ENCODE measurements around the gene LPIN2.

DNA sequence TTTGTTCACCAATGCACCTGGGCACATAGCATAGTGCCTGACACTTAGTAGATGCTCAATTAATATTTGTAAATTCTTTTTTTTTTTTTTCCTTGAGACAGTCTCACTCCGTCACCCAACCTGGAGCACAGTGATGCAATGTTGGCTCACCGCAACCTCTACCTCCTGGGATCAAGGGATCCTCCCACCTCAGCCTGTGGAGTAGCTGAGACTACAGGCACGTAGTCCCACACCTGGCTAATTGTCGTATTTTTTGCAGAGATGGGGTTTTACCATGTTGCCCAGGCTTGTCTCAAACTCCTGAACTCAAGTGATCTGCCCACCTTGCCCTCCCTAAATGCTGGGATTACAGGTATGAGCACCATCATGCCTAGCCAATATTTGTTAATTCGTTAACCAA lies 23.2 kb upstream of the LPIN2 start:
- no peak for TF ChIP-seq POLR2A (IDR thresholded peaks at IDR 0.05)
- TF ChIP-seq, protein P1, sequence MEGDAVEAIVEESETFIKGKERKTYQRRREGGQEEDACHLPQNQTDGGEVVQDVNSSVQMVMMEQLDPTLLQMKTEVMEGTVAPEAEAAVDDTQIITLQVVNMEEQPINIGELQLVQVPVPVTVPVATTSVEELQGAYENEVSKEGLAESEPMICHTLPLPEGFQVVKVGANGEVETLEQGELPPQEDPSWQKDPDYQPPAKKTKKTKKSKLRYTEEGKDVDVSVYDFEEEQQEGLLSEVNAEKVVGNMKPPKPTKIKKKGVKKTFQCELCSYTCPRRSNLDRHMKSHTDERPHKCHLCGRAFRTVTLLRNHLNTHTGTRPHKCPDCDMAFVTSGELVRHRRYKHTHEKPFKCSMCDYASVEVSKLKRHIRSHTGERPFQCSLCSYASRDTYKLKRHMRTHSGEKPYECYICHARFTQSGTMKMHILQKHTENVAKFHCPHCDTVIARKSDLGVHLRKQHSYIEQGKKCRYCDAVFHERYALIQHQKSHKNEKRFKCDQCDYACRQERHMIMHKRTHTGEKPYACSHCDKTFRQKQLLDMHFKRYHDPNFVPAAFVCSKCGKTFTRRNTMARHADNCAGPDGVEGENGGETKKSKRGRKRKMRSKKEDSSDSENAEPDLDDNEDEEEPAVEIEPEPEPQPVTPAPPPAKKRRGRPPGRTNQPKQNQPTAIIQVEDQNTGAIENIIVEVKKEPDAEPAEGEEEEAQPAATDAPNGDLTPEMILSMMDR (IDR thresholded peaks at IDR 0.05 in 8 of 11, conservative IDR thresholded peaks at IDR 0.05 in 3 of 11), result no peak
- TF ChIP-seq POLR2AphosphoS5 (IDR thresholded peaks at IDR 0.05), result no peak

Measured in spleen (tissue), 7 donors.